ENCODE data around the gene SAMD11.
"Not testable (repeated sequence)": the region's sequence is repeated elsewhere in the genome, so short reads cannot be mapped to it uniquely, and the experiment has no call there.

SAMD11 gene, protein sequence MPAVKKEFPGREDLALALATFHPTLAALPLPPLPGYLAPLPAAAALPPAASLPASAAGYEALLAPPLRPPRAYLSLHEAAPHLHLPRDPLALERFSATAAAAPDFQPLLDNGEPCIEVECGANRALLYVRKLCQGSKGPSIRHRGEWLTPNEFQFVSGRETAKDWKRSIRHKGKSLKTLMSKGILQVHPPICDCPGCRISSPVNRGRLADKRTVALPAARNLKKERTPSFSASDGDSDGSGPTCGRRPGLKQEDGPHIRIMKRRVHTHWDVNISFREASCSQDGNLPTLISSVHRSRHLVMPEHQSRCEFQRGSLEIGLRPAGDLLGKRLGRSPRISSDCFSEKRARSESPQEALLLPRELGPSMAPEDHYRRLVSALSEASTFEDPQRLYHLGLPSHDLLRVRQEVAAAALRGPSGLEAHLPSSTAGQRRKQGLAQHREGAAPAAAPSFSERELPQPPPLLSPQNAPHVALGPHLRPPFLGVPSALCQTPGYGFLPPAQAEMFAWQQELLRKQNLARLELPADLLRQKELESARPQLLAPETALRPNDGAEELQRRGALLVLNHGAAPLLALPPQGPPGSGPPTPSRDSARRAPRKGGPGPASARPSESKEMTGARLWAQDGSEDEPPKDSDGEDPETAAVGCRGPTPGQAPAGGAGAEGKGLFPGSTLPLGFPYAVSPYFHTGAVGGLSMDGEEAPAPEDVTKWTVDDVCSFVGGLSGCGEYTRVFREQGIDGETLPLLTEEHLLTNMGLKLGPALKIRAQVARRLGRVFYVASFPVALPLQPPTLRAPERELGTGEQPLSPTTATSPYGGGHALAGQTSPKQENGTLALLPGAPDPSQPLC

GRCh38 chr1:923131-923990 lies at the start of gene SAMD11:
Gene SAMD11, plus strand, starts transcription at chr1:923923. Its CDS starts 509 bp downstream, at chr1:924432.
- no peak for DNase-seq (ENCODE audit: extremely low spot score)

GRCh38 chr1:876428-877208 lies 47.1 kb upstream of the SAMD11 start:
- POLR2A ChIA-PET; DNase-seq (ENCODE audit: extremely low spot score): not testable (repeated sequence)
- CTCF ChIA-PET: interaction anchor here (1.2 kb wide), 1 partner anchor 10 kb away, joined by 3 read pairs; no protein-coding TSS in a partner anchor

More at GRCh38 chr1:923131-923990, at the start of gene SAMD11:
- POLR2A ChIA-PET: no interaction called here
- TF ChIP-seq CTCF (IDR thresholded peaks at IDR 0.05; ENCODE audit: control extremely low read depth, extremely low read depth, low read depth, missing control alignments): no peak
- CTCF ChIA-PET: interaction anchor here (1.3 kb wide), 1 partner anchor 18 kb away, joined by 3 read pairs; no protein-coding TSS in a partner anchor

DNA sequence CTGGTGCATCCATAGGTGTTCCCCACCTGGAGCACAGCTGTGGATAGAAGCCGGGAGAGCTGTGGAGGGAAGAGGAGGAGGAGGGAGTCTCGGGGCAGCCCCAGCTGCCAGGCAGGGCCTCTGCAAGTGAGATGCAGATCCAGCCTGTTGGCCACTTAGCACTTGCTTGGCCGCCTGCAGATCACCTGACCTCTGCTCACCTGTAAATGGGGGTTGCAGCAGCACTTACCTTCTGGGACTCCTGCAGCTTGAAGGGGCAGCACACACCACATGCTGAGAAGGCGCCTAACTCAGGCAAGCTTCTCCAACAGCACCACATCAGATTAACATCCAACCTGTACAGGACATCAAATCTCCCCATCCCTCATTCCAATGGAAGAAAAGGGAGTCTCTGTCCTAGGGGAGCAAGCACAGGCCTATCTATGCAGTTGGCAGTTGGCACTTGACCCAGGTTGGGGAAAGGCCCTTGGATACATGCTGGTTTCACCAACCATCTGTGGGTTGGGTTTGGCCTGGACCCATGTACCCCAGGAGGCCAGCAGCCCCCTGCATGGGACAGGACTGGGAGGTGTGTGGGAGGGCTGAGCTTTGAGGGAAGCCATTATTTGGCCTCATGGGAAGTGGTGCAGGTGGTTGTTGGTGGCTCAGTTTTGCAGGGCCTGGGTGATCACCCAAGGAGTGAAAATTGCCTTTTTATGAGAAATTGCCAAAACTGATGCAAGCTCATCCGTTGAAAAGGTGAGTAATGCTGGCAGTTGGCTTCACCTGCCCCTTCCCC lies 46.3 kb upstream of the SAMD11 start:
- DNase-seq (ENCODE audit: extremely low spot score); POLR2A ChIA-PET: not testable (repeated sequence)
- CTCF ChIA-PET: interaction anchor here (1.2 kb wide), 1 partner anchor 9 kb away, joined by 3 read pairs; no protein-coding TSS in a partner anchor

- CTCF ChIA-PET; POLR2A ChIA-PET; DNase-seq (ENCODE audit: extremely low spot score): not testable (repeated sequence)
These were observed 43.2 kb upstream of the SAMD11 start for GRCh38 chr1:880511-880910.

DNA sequence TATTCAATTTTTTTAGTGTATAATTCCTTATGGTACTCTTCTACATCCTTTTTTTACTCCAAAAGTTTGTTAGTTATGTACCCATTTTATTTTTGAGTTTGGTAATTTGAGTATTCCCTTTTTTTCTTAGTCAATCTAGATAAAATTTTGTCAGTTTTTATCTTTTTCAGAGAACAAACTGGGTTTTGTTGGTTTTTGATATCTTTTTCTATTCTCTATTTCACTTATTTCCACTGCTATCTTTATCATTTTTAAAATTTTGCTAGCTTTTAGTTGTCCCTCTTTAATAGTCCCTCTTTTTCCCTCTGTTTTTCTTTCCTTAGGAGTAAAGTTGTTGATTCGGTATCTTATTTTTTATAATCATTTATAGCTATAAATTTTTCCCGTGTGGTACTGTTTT lies 42.8 kb upstream of the SAMD11 start:
- CTCF ChIA-PET: not testable (repeated sequence)

DNA sequence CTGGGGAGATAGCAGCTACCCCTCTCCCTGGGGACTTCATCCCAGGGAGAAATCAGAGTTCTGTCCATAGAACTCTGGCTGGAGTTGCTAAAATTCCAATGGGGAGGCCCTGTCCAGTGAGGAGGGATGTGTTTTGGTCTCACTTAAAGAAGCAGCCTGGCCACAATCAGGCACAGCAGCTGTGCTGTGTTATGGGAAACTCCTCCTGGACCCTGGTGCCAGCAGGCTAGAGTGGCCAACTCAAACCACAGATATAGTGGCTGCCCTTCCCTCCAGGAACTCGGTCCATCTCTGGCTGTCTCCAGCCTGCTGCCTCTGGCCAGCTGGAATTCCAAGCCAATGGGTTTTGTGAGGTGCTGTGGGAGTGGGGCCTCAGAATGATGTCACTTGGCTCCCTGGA lies 37.4 kb upstream of the SAMD11 start:
- ChIA-PET CTCF (interaction anchor here (0.9 to 1.2 kb wide), 2 partner anchors 9 to 18 kb away, joined by 3 read pairs; no protein-coding TSS in a partner anchor), POLR2A (no interaction called here)
- TF ChIP-seq CTCF (IDR thresholded peaks at IDR 0.05; ENCODE audit: control extremely low read depth, extremely low read depth, low read depth, missing control alignments): no peak
- DNase-seq (ENCODE audit: extremely low spot score): no peak

More for the DNA sequence above, 42.8 kb upstream of the SAMD11 start:
- POLR2A ChIA-PET; DNase-seq (ENCODE audit: extremely low spot score): not testable (repeated sequence)

GRCh38 chr1:886760-887159 lies 37.0 kb upstream of the SAMD11 start:
- ChIA-PET POLR2A (no interaction called here), CTCF (interaction anchor here (0.9 to 1.2 kb wide), 2 partner anchors 9 to 18 kb away, joined by 3 read pairs; no protein-coding TSS in a partner anchor)
- TF ChIP-seq CTCF (IDR thresholded peaks at IDR 0.05; ENCODE audit: control extremely low read depth, extremely low read depth, low read depth, missing control alignments): no peak
- DNase-seq (ENCODE audit: extremely low spot score): no peak
